Mesendoderm (in vitro differentiated cells): ENCODE results near the gene RBMY1A1. TPM values are rescaled to one million over a fixed set of nuclear protein-coding genes. Genes with fewer than 3 reads are reported as not detected.
"Not testable (repeated sequence)": the region's sequence is repeated elsewhere in the genome, so short reads cannot be mapped to it uniquely, and the experiment has no call there.

Experiments used
- DNase-seq: peaks from one replicate; pipeline ENCODE4 v3.0.0; 2013
- H2AK5ac ChIP-seq: 2 replicates; pipeline ENCODE4 v1.6.1; 2013; ENCODE audit warnings: low read length, inconsistent platforms
- H2BK120ac ChIP-seq: 2 replicates; pipeline ENCODE4 v1.6.1; 2013; ENCODE audit warnings: low read depth, mild to moderate bottlenecking, low read length, moderate library complexity, mixed read lengths
- H2BK15ac ChIP-seq: replicated peaks from 2 replicates; pipeline ENCODE4 v1.6.1; 2013; ENCODE audit warnings: low read depth, mild to moderate bottlenecking, moderate library complexity
- H2BK5ac ChIP-seq: 2 replicates; pipeline ENCODE4 v1.6.1; 2013; ENCODE audit warnings: low read length, inconsistent platforms
- H3K18ac ChIP-seq: 2 replicates; pipeline ENCODE4 v1.6.1; 2013; ENCODE audit warnings: mild to moderate bottlenecking, low read length, mixed read lengths
- H3K23ac ChIP-seq: one replicate; pipeline ENCODE4 v1.6.1; 2013; ENCODE audit warnings: low read length
- H3K27ac ChIP-seq: 2 replicates; pipeline ENCODE4 v1.5.1; 2013; ENCODE audit warnings: low read depth, mild to moderate bottlenecking, inconsistent platforms, low read length, moderate library complexity
- H3K27me3 ChIP-seq: 2 replicates; pipeline ENCODE4 v1.6.1; 2013; ENCODE audit warnings: low read length, control low read depth, mild to moderate bottlenecking, inconsistent platforms; ENCODE audit not compliant: insufficient read depth, poor library complexity
- H3K36me3 ChIP-seq: 2 replicates; pipeline ENCODE4 v1.6.1; 2013; ENCODE audit warnings: low read length, inconsistent platforms; ENCODE audit not compliant: control insufficient read depth, insufficient read depth
- H3K4ac ChIP-seq: one replicate; pipeline ENCODE4 v1.6.1; 2013; ENCODE audit warnings: low read depth, mild to moderate bottlenecking, low read length, moderate library complexity
- H3K4me1 ChIP-seq: 2 replicates; pipeline ENCODE4 v1.6.1; 2013; ENCODE audit warnings: low read depth, low read length, inconsistent platforms; ENCODE audit not compliant: control insufficient read depth
- H3K4me2 ChIP-seq: 2 replicates; pipeline ENCODE4 v1.6.1; 2013; ENCODE audit warnings: low read length
- H3K4me3 ChIP-seq: 2 replicates; pipeline ENCODE4 v1.5.1; 2013; ENCODE audit warnings: mild to moderate bottlenecking, low read length
- H3K56ac ChIP-seq: one replicate; pipeline ENCODE4 v1.6.1; 2013; ENCODE audit warnings: low read length
- H3K79me1 ChIP-seq: 2 replicates; pipeline ENCODE4 v1.6.1; 2013; ENCODE audit warnings: low read length, inconsistent platforms
- H3K79me2 ChIP-seq: 2 replicates; pipeline ENCODE4 v1.6.1; 2013; ENCODE audit warnings: mild to moderate bottlenecking, low read length; ENCODE audit not compliant: control insufficient read depth, insufficient read depth
- H3K9ac ChIP-seq: 2 replicates; pipeline ENCODE4 v1.6.1; 2013; ENCODE audit warnings: low read length, inconsistent platforms
- H4K5ac ChIP-seq: one replicate; pipeline ENCODE4 v1.6.1; 2013; ENCODE audit warnings: low read length
- H4K8ac ChIP-seq: one replicate; pipeline ENCODE4 v1.6.1; 2013; ENCODE audit warnings: low read depth, mild to moderate bottlenecking, control low read depth, low read length, moderate library complexity
- WGBS: extraction: QIAGEN DNeasy Blood & Tissue Kit; methylation state at CpG from one replicate; pipeline ENCODE4 v1.1.7; 2013; ENCODE audit warnings: low lambda C conversion rate, missing lambda C conversion rate; ENCODE audit not compliant: insufficient coverage; ENCODE audit errors: extremely low coverage; 5-methylcytosine and 5-hydroxymethylcytosine counted together
- polyA plus RNA-seq, 2 experiments: library from polyadenylated mRNA; stranded (reverse); fragments of 200-250 nt; gene quantifications; one replicate each; pipeline ENCODE4 v1.2.3, GENCODE V29; 2013

The RBMY1A1 gene
- polyA plus RNA-seq (2013, experiment 1 of 2) = not detected
- polyA plus RNA-seq (2013, experiment 2 of 2) = not detected

- WGBS = no CpG with 5 or more reads among the region's 28 CpGs
- not testable (repeated sequence) for H3K9ac ChIP-seq, H3K4me2 ChIP-seq, H3K36me3 ChIP-seq, H3K27ac ChIP-seq, H3K56ac ChIP-seq, H3K4me3 ChIP-seq, H2BK15ac ChIP-seq, DNase-seq, H3K4me1 ChIP-seq, H2AK5ac ChIP-seq, H3K27me3 ChIP-seq, H3K79me2 ChIP-seq, H3K4ac ChIP-seq, H3K79me1 ChIP-seq, H4K5ac ChIP-seq, H3K18ac ChIP-seq, H2BK120ac ChIP-seq, H4K8ac ChIP-seq, H3K23ac ChIP-seq, H2BK5ac ChIP-seq
These were observed at the start of gene RBMY1A1 for GRCh38 chrY:21534579-21534978. Gene RBMY1A1 (plus strand): TSS chrY:21534879. CDS start chrY:21536892, 2,013 bp downstream.

DNA sequence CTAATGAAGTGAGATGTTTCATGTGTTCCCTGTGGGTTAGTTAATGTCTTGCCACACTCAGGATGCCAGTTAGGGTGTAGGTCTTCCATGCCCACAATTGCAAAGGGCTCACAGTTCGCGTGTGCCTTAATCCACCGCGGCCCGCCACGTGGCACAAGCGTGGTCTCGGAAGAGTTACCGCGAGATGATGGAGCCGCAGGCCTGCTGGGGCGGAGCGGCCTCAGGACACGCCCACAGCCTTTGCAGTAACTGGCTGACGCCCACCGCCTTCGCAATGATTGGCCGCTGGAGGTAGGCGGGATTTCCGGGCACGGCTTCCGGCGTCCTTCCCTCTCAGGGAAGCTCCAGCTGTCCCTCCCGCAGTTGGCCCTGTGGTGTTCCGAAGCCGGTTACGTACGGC is 23.6 kb upstream of the RBMY1A1 start, which contains the start of gene RBMY1B:
TSS of gene RBMY1B (plus strand) at position 301 of the 400 bp plus-strand sequence. CDS start 2,013 bp downstream, outside the sequence.
- not testable (repeated sequence) for H3K79me1 ChIP-seq, H3K4me1 ChIP-seq, H3K36me3 ChIP-seq, H3K79me2 ChIP-seq, H4K8ac ChIP-seq, H3K27ac ChIP-seq, H2BK15ac ChIP-seq, H3K4ac ChIP-seq, H4K5ac ChIP-seq, H3K4me3 ChIP-seq, H3K9ac ChIP-seq, DNase-seq, H3K4me2 ChIP-seq, H2AK5ac ChIP-seq, H3K18ac ChIP-seq, H3K23ac ChIP-seq, H3K56ac ChIP-seq, H2BK5ac ChIP-seq, H3K27me3 ChIP-seq, H2BK120ac ChIP-seq
- WGBS = no CpG with 5 or more reads among the region's 28 CpGs

- not testable (repeated sequence) for DNase-seq, H3K9ac ChIP-seq, H3K4me3 ChIP-seq, H4K8ac ChIP-seq, H3K4ac ChIP-seq, H2BK5ac ChIP-seq, H3K36me3 ChIP-seq, H3K27ac ChIP-seq, H2BK15ac ChIP-seq, H3K23ac ChIP-seq, H3K79me1 ChIP-seq, H3K4me2 ChIP-seq, H3K27me3 ChIP-seq, H2BK120ac ChIP-seq, H3K18ac ChIP-seq, H2AK5ac ChIP-seq, H3K4me1 ChIP-seq, H3K79me2 ChIP-seq, H3K56ac ChIP-seq, H4K5ac ChIP-seq
- no CpG with 5 or more reads among the region's 5 CpGs for WGBS
These were observed 24.8 kb downstream of the RBMY1A1 start for GRCh38 chrY:21559316-21559984.

- Histone ChIP-seq H3K4me2 (no peak overlapping the region), H4K5ac (no peak overlapping the region), H3K79me2 (no peaks in the 10 kb centered on the region), H3K27me3 (no peaks in the 10 kb centered on the region), H3K18ac (no peak overlapping the region), H3K56ac (no peak overlapping the region), H3K4me3 (no peak overlapping the region), H2BK5ac (no peak overlapping the region), H3K4me1 (no peaks in the 10 kb centered on the region), H3K79me1 (no peaks in the 10 kb centered on the region), H3K36me3 (no peaks in the 10 kb centered on the region), H3K9ac (no peak overlapping the region), H3K4ac (no peak overlapping the region), H3K27ac (no peak overlapping the region), H3K23ac (no peak overlapping the region), H4K8ac (no peak overlapping the region), H2BK15ac (no peak overlapping the region), H2BK120ac (no peak overlapping the region), H2AK5ac (no peak overlapping the region)
- DNase-seq = no peak
- WGBS = no CpG with 5 or more reads among the region's 6 CpGs
These were observed 50.8 kb downstream of the RBMY1A1 start for GRCh38 chrY:21585449-21585848.

GRCh38 chrY:21586454-21586853 is 51.8 kb downstream of the RBMY1A1 start:
- H2AK5ac ChIP-seq, H3K4ac ChIP-seq, H3K9ac ChIP-seq, H3K36me3 ChIP-seq, H2BK120ac ChIP-seq, H3K27me3 ChIP-seq, H3K27ac ChIP-seq, H4K8ac ChIP-seq, H3K23ac ChIP-seq, H3K79me2 ChIP-seq, H3K56ac ChIP-seq, H4K5ac ChIP-seq, H3K4me3 ChIP-seq, DNase-seq, H3K18ac ChIP-seq, H3K4me1 ChIP-seq, H2BK5ac ChIP-seq, H3K79me1 ChIP-seq, H3K4me2 ChIP-seq, H2BK15ac ChIP-seq: not testable (repeated sequence)
- WGBS = no CpG with 5 or more reads among the region's 6 CpGs

- Histone ChIP-seq H3K36me3 (no peaks in the 10 kb centered on the region), H3K79me1 (no peaks in the 10 kb centered on the region), H3K18ac (no peak overlapping the region), H2BK15ac (no peak overlapping the region), H3K79me2 (no peaks in the 10 kb centered on the region), H3K56ac (no peak overlapping the region), H4K8ac (no peak overlapping the region), H4K5ac (no peak overlapping the region), H3K27me3 (no peaks in the 10 kb centered on the region), H3K23ac (no peak overlapping the region), H2BK5ac (no peak overlapping the region), H3K4ac (no peak overlapping the region), H3K4me3 (no peak overlapping the region), H2AK5ac (no peak overlapping the region), H3K9ac (no peak overlapping the region), H3K27ac (no peak overlapping the region), H2BK120ac (no peak overlapping the region), H3K4me2 (no peak overlapping the region), H3K4me1 (no peaks in the 10 kb centered on the region)
- no CpG with 5 or more reads among the region's 6 CpGs for WGBS
- DNase-seq = no peak
These were observed 57.4 kb downstream of the RBMY1A1 start for GRCh38 chrY:21592059-21592458.
